Liver (tissue), 9 donors: ENCODE data around the gene RNF19B. TPM values are rescaled to one million over a fixed set of nuclear protein-coding genes. Genes with fewer than 3 reads are reported as not detected.

Experiments
- DNase-seq: peaks from one replicate; pipeline ENCODE4 v3.0.0-alpha.2; 2017; ENCODE audit warnings: low spot score
- H3K27ac ChIP-seq, 2 donors: one replicate each; pipeline ENCODE4 v1.7.0; 2013; ENCODE audit warnings: inconsistent platforms in 2 of 2, low read length in 2 of 2, control low read depth in 1 of 2, low read depth in 1 of 2, mild to moderate bottlenecking in 1 of 2
- H3K27me3 ChIP-seq, 4 donors: one replicate each; pipeline versions ENCODE4 v1.6.1 to v1.7.0; 2013; ENCODE audit warnings: low read length in 3 of 4, inconsistent platforms in 1 of 4, mild to moderate bottlenecking in 1 of 4, moderate library complexity in 1 of 4; ENCODE audit not compliant: control insufficient read depth in 4 of 4, insufficient read depth in 4 of 4
- H3K36me3 ChIP-seq, 4 donors: one replicate each; pipeline versions ENCODE4 v1.6.1 to v1.7.0; 2013; ENCODE audit warnings: low read length in 3 of 4, mild to moderate bottlenecking in 3 of 4, low read depth in 1 of 4, moderate library complexity in 1 of 4; ENCODE audit not compliant: control insufficient read depth in 4 of 4, insufficient read depth in 3 of 4
- H3K4me1 ChIP-seq, 4 donors: one replicate each; pipeline versions ENCODE4 v1.6.1 to v1.7.0; 2013; ENCODE audit warnings: low read length in 3 of 4, mild to moderate bottlenecking in 3 of 4, moderate library complexity in 1 of 4; ENCODE audit not compliant: control insufficient read depth in 4 of 4, insufficient read depth in 4 of 4
- H3K4me3 ChIP-seq, 3 donors: one replicate each; pipeline versions ENCODE4 v1.6.1 to v1.7.0; 2013; ENCODE audit warnings: low read length in 3 of 3, control low read depth in 1 of 3, low read depth in 1 of 3, mild to moderate bottlenecking in 1 of 3
- H3K9ac ChIP-seq, 2 donors: one replicate each; pipeline ENCODE4 v1.7.0; 2013; ENCODE audit warnings: low read length in 2 of 2, mild to moderate bottlenecking in 2 of 2, moderate library complexity in 2 of 2, control low read depth in 1 of 2, low read depth in 1 of 2
- H3K9me3 ChIP-seq, 4 donors: one replicate each; pipeline versions ENCODE4 v1.6.1 to v1.7.0; 2013; ENCODE audit warnings: low read length in 3 of 4; ENCODE audit not compliant: control insufficient read depth in 4 of 4
- ATF3 ChIP-seq: IDR thresholded peaks from 2 replicates; pipeline ENCODE4 v1.6.1; 2016; ENCODE audit warnings: antibody characterized with exemption
- CTCF ChIP-seq: fragments of 150-350 bp; IDR thresholded peaks from 2 replicates; pipeline ENCODE4 v1.5.1; 2017; ENCODE audit warnings: improper control_type of control experiment, low read depth, low read length; ENCODE audit not compliant: missing input control
- FOXA1 ChIP-seq: IDR thresholded peaks from 2 replicates; pipeline ENCODE4 v1.6.1; 2016; ENCODE audit warnings: antibody characterized with exemption
- FOXA2 ChIP-seq: IDR thresholded peaks from 2 replicates; pipeline ENCODE4 v1.6.1; 2016; ENCODE audit warnings: antibody characterized with exemption
- GABPA ChIP-seq, 2 donors: IDR thresholded peaks in 1 of 2; conservative IDR thresholded peaks in 1 of 2; 2 replicates each; pipeline ENCODE4 v1.6.1; 2016; ENCODE audit warnings: antibody characterized with exemption in 2 of 2, mild to moderate bottlenecking in 1 of 2, moderate library complexity in 1 of 2
- HNF4A ChIP-seq, 2 donors: conservative IDR thresholded peaks; 2 replicates each; pipeline ENCODE4 v1.6.1; 2016; ENCODE audit warnings: antibody characterized with exemption in 2 of 2, mild to moderate bottlenecking in 2 of 2
- HNF4G ChIP-seq: IDR thresholded peaks from 2 replicates; pipeline ENCODE4 v1.6.1; 2016; ENCODE audit warnings: antibody characterized with exemption
- JUND ChIP-seq, 2 donors: IDR thresholded peaks; 2 replicates each; pipeline ENCODE4 v1.6.1; 2016; ENCODE audit warnings: antibody characterized with exemption in 2 of 2
- NR2F2 ChIP-seq: IDR thresholded peaks from 2 replicates; pipeline ENCODE4 v1.6.1; 2016; ENCODE audit warnings: antibody characterized with exemption
- RAD21 ChIP-seq, 2 donors: IDR thresholded peaks; 2 replicates each; pipeline ENCODE4 v1.6.1; 2016; ENCODE audit warnings: antibody characterized with exemption in 2 of 2, mild to moderate bottlenecking in 2 of 2
- RXRA ChIP-seq, 2 donors: IDR thresholded peaks; 2 replicates each; pipeline ENCODE4 v1.6.1; 2017 to 2018; ENCODE audit warnings: antibody characterized with exemption in 2 of 2, mild to moderate bottlenecking in 1 of 2
- TAF1 ChIP-seq: conservative IDR thresholded peaks from 2 replicates; pipeline ENCODE4 v1.6.1; 2016; ENCODE audit warnings: antibody characterized with exemption, mild to moderate bottlenecking
- YY1 ChIP-seq: IDR thresholded peaks from 2 replicates; pipeline ENCODE4 v1.6.1; 2016; ENCODE audit warnings: antibody characterized with exemption, mild to moderate bottlenecking
- WGBS: extraction: QIAGEN DNeasy Blood & Tissue Kit; methylation state at CpG from one replicate; pipeline ENCODE4 v1.1.7; 2013; 5-methylcytosine and 5-hydroxymethylcytosine counted together
- polyA plus RNA-seq, 2 donors: library from polyadenylated mRNA; stranded (reverse) in 1 of 2; unstranded in 1 of 2; fragments of 200-250 nt in 1 of 2; fragments of >200 nt in 1 of 2; fragmentation: Nextera tagmentation in 1 of 2; extraction: Ambion mirVana in 1 of 2; gene quantifications; one replicate each; pipeline versions ENCODE4 v1.2.1 to v1.2.3, GENCODE V29; 2013 to 2015
- total RNA-seq, 2 donors: library from RNA; depleted of rRNA; stranded (reverse); fragments of >200 nt; gene quantifications; one replicate each; pipeline ENCODE4 v1.2.3, GENCODE V29; 2014
- TF ChIP-seq, protein P1 (sequence below): IDR thresholded peaks from 2 replicates; pipeline ENCODE4 v1.6.1; 2016; ENCODE audit warnings: antibody characterized with exemption
- TF ChIP-seq, protein P2 (sequence below): IDR thresholded peaks from 2 replicates; pipeline ENCODE4 v1.6.1; 2016; ENCODE audit warnings: antibody characterized with exemption, mild to moderate bottlenecking
- donor health status: healthy.
- donor health status: healthy.
- donor health status: healthy.
- donor health status: healthy.
- donor health status: healthy.

The RNF19B gene
- total and polyA plus RNA-seq, 4 donors: 2.2 to 8.3 (median 5.0) TPM

GRCh38 chr1:32893198-32894018 is 71.2 kb downstream of the RNF19B start:
- Histone ChIP-seq H3K27ac (no peak overlapping the region), H3K9me3 (no peaks in the 10 kb centered on the region), H3K4me1 (peaks cover 0 to 11% (median 5%) of the 10 kb centered on the region in 4 donors), H3K9ac (no peak overlapping the region), H3K27me3 (no peaks in the 10 kb centered on the region), H3K36me3 (no peaks in the 10 kb centered on the region), H3K4me3 (peak overlapping the region in 1 of 3 donors; percentile 35)
- WGBS: 13% methylated on average over 58 of the region's 58 CpGs
- TF ChIP-seq JUND (IDR thresholded peaks at IDR 0.05): no peak
- TF ChIP-seq CTCF: no peak
- TF ChIP-seq ATF3: no peak
- no peak for TF ChIP-seq YY1
- TF ChIP-seq GABPA (IDR thresholded peaks at IDR 0.05 in 1 of 2, conservative IDR thresholded peaks at IDR 0.05 in 1 of 2): no peak
- TF ChIP-seq HNF4G: no peak
- TF ChIP-seq NR2F2: no peak
- no peak for TF ChIP-seq TAF1
- no peak for DNase-seq

DNA sequence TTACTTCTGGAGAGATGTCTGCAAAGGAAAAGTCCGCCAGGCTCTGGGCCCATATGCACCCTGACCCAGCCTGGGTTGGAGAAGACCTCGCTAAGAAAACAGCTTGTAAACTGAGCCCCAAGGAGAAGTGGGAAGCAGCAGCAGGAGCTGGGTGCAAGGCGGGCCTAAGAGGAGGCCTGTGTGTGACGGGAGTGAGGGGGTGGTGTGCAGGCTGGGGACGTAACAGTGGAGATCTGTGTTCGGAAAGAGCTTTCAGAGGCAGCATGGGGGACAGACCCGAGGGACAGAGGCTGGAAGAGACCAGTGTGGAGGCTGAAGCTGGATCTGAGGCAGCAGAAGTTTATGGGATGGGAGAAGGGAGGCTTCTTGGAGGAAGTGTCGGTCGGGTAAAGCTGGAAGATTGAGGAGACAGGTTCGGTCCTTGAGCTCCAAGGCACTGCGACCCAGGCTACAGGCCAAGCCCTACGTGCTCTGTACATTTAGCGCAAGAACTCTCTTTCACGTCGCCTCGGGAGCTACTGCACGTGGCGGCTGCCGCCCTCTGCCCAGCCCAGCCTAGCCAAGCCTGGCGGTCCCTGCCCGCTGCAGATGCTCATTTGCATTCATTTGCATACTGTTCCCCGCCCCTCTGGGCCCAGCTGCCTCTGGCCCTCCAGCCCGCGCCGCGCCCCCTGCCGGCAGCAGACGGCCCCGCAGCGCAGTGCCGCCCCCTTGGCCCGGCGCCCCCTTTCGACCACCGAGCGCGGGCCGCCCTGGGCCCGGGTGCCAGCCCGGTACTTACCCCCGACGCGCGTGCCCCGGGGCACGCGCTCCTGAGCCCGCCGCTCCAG is 72.0 kb downstream of the RNF19B start:
- Histone ChIP-seq H3K27ac (no peak overlapping the region), H3K4me1 (peaks cover 0 to 11% (median 5%) of the 10 kb centered on the region in 4 donors), H3K27me3 (peaks cover 0 to 2% (median under 1%) of the 10 kb centered on the region in 4 donors), H3K9ac (no peak overlapping the region), H3K9me3 (no peaks in the 10 kb centered on the region), H3K4me3 (peak overlapping the region in 1 of 3 donors; percentile 35), H3K36me3 (no peaks in the 10 kb centered on the region)
- WGBS: 31% methylated on average over 49 of the region's 49 CpGs
- DNase-seq: no peak
- no peak for TF ChIP-seq GABPA (IDR thresholded peaks at IDR 0.05 in 1 of 2, conservative IDR thresholded peaks at IDR 0.05 in 1 of 2)
- no peak for TF ChIP-seq RXRA (IDR thresholded peaks at IDR 0.05)
- no peak for TF ChIP-seq HNF4A (conservative IDR thresholded peaks at IDR 0.05)
- no peak for TF ChIP-seq ATF3
- no peak for TF ChIP-seq HNF4G
- no peak for TF ChIP-seq YY1
- TF ChIP-seq NR2F2: no peak
- no peak for TF ChIP-seq JUND (IDR thresholded peaks at IDR 0.05)
- no peak for TF ChIP-seq FOXA1

DNA sequence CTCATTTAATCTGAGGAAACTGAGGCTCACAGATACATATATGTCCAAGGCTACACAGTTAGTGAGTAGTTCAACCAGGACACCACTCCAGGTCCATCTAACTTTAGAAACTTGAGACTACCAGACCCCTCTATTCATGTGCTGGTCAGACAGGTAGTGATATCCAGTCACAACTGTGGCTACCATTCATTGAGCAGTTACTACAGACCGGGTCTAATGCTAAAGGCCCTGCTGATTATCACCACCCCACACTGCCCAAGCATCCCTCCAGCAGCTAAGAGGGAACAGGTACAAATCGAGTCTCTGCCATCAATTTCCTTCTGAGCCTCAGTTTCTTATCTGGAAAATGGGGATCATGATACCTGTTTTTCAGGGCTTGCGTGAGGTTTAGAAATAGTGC is 73.0 kb downstream of the RNF19B start:
- Histone ChIP-seq H3K4me1 (peaks cover 0 to 11% (median 6%) of the 10 kb centered on the region in 4 donors), H3K4me3 (no peak overlapping the region), H3K27ac (no peak overlapping the region), H3K36me3 (no peaks in the 10 kb centered on the region), H3K9me3 (no peaks in the 10 kb centered on the region), H3K9ac (no peak overlapping the region), H3K27me3 (peaks cover 0 to 10% (median 3%) of the 10 kb centered on the region in 4 donors)
- DNase-seq: no peak
- no peak for TF ChIP-seq HNF4A (conservative IDR thresholded peaks at IDR 0.05)
- TF ChIP-seq, protein P1, sequence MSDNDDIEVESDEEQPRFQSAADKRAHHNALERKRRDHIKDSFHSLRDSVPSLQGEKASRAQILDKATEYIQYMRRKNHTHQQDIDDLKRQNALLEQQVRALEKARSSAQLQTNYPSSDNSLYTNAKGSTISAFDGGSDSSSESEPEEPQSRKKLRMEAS: no peak
- TF ChIP-seq ATF3: no peak
- no peak for TF ChIP-seq FOXA1
- TF ChIP-seq JUND (IDR thresholded peaks at IDR 0.05): no peak
- TF ChIP-seq, protein P2, sequence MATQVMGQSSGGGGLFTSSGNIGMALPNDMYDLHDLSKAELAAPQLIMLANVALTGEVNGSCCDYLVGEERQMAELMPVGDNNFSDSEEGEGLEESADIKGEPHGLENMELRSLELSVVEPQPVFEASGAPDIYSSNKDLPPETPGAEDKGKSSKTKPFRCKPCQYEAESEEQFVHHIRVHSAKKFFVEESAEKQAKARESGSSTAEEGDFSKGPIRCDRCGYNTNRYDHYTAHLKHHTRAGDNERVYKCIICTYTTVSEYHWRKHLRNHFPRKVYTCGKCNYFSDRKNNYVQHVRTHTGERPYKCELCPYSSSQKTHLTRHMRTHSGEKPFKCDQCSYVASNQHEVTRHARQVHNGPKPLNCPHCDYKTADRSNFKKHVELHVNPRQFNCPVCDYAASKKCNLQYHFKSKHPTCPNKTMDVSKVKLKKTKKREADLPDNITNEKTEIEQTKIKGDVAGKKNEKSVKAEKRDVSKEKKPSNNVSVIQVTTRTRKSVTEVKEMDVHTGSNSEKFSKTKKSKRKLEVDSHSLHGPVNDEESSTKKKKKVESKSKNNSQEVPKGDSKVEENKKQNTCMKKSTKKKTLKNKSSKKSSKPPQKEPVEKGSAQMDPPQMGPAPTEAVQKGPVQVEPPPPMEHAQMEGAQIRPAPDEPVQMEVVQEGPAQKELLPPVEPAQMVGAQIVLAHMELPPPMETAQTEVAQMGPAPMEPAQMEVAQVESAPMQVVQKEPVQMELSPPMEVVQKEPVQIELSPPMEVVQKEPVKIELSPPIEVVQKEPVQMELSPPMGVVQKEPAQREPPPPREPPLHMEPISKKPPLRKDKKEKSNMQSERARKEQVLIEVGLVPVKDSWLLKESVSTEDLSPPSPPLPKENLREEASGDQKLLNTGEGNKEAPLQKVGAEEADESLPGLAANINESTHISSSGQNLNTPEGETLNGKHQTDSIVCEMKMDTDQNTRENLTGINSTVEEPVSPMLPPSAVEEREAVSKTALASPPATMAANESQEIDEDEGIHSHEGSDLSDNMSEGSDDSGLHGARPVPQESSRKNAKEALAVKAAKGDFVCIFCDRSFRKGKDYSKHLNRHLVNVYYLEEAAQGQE: no peak
- TF ChIP-seq RAD21 (IDR thresholded peaks at IDR 0.05): no peak
- TF ChIP-seq NR2F2: no peak
- no peak for TF ChIP-seq HNF4G
- no peak for TF ChIP-seq FOXA2
- 96% methylated on average over 3 of the region's 3 CpGs for WGBS
